ENCODE data around the gene PLPP7.

- TF ChIP-seq CTCF (IDR thresholded peaks at IDR 0.05) (no peak), POLR2A (IDR thresholded peaks at IDR 0.05) (no peak), POLR2AphosphoS5 (IDR thresholded peaks at IDR 0.05) (no peak)
Measured at GRCh38 chr9:131330814-131331600, 41.5 kb downstream of the PLPP7 start.
